ENCODE data around the gene TBC1D17. TPM values are rescaled to one million over a fixed set of nuclear protein-coding genes. Genes with fewer than 3 reads are reported as not detected.

The TBC1D17 gene
- total and polyA plus RNA-seq, 8 donors, result 10.5 to 77.1 (median 35.3) TPM

GRCh38 chr19:49860336-49861102 is 17.0 kb upstream of the TBC1D17 start:
- no peak for TF ChIP-seq CTCF (IDR thresholded peaks at IDR 0.05)
- TF ChIP-seq POLR2A (IDR thresholded peaks at IDR 0.05), result no peak
- no peak for TF ChIP-seq EP300 (IDR thresholded peaks at IDR 0.05)
- TF ChIP-seq POLR2AphosphoS5 (IDR thresholded peaks at IDR 0.05), result no peak
- Histone ChIP-seq H3K9me3 (no peaks in the 10 kb centered on the region), H3K27ac (peak overlapping the region; percentile 53 to 78 (median 75)), H3K36me3 (peaks cover 79 to 96% (median 93%) of the 10 kb centered on the region in 4 donors), H3K4me1 (peaks cover 26 to 40% (median 33%) of the 10 kb centered on the region in 4 donors), H3K4me3 (peak overlapping the region in 1 of 4 donors; percentile 28), H3K27me3 (no peaks in the 10 kb centered on the region)
- intact Hi-C loops (cut with DNase I; ENCODE audit: low total_unique reads), result no loop called here
- peak in 1 of 2 donors; percentile 25 for DNase-seq
- WGBS, 5 donors, result 62 to 77% (median 64%) methylated on average over 10 to 17 of the region's 17 CpGs

- H3K36me3 ChIP-seq, result peaks cover 73 to 90% (median 88%) of the 10 kb centered on the region in 4 donors
- DNase-seq, result peak; percentile 78 to 87
Observed at GRCh38 chr19:49861107-49861506, 16.4 kb upstream of the TBC1D17 start.

GRCh38 chr19:49861541-49862378 is 15.7 kb upstream of the TBC1D17 start:
- peak overlapping the region in 1 of 4 donors; percentile 28 for H3K4me3 ChIP-seq
- WGBS, 5 donors, result 47 to 78% (median 70%) methylated on average over 40 to 60 of the region's 60 CpGs
- peak overlapping the region; percentile 53 to 78 (median 75) for H3K27ac ChIP-seq
- H3K27me3 ChIP-seq, result no peaks in the 10 kb centered on the region
- no peak for TF ChIP-seq CTCF (IDR thresholded peaks at IDR 0.05)
- peak in 2 of 3 donors; percentile 10 to 30 for TF ChIP-seq POLR2AphosphoS5 (IDR thresholded peaks at IDR 0.05)
- TF ChIP-seq EP300 (IDR thresholded peaks at IDR 0.05), result no peak
- no peak for TF ChIP-seq POLR2A (IDR thresholded peaks at IDR 0.05)
- DNase-seq, result peak; percentile 67 to 78
- peaks cover 66 to 83% (median 81%) of the 10 kb centered on the region in 4 donors for H3K36me3 ChIP-seq
- no peaks in the 10 kb centered on the region for H3K9me3 ChIP-seq
- H3K4me1 ChIP-seq, result peaks cover 39 to 53% (median 45%) of the 10 kb centered on the region in 4 donors
- intact Hi-C loops (cut with DNase I; ENCODE audit: low total_unique reads), result no loop called here

More at GRCh38 chr19:49861107-49861506, 16.4 kb upstream of the TBC1D17 start:
- no peaks in the 10 kb centered on the region for H3K27me3 ChIP-seq
- peak overlapping the region in 1 of 4 donors; percentile 28 for H3K4me3 ChIP-seq
- peaks cover 32 to 46% (median 39%) of the 10 kb centered on the region in 4 donors for H3K4me1 ChIP-seq
- WGBS, 5 donors, result 14 to 31% (median 20%) methylated on average over 5 to 13 of the region's 13 CpGs
- TF ChIP-seq POLR2AphosphoS5 (IDR thresholded peaks at IDR 0.05) (peak in 1 of 3 donors; percentile 6), EP300 (IDR thresholded peaks at IDR 0.05) (no peak)
- no peaks in the 10 kb centered on the region for H3K9me3 ChIP-seq
- peak overlapping the region; percentile 53 to 78 (median 75) for H3K27ac ChIP-seq
- intact Hi-C loops (cut with DNase I; ENCODE audit: low total_unique reads), result no loop called here

- Histone ChIP-seq H3K4me3 (no peak overlapping the region), H3K27me3 (no peaks in the 10 kb centered on the region), H3K4me1 (peaks cover 39 to 55% (median 48%) of the 10 kb centered on the region in 4 donors), H3K27ac (peak overlapping the region in 3 of 5 donors; percentile 53 to 78 (median 75)), H3K36me3 (peaks cover 59 to 75% (median 72%) of the 10 kb centered on the region in 4 donors), H3K9me3 (no peaks in the 10 kb centered on the region)
- intact Hi-C loops (cut with DNase I; ENCODE audit: low total_unique reads), result no loop called here
- TF ChIP-seq POLR2AphosphoS5 (IDR thresholded peaks at IDR 0.05), result no peak
- TF ChIP-seq EP300 (IDR thresholded peaks at IDR 0.05), result no peak
- TF ChIP-seq CTCF (IDR thresholded peaks at IDR 0.05), result no peak
- peak in 1 of 2 donors; percentile 43 for DNase-seq
- 77 to 85% (median 83%) methylated on average over 46 to 49 of the region's 49 CpGs for WGBS, 5 donors
Observed at GRCh38 chr19:49862391-49863253, 14.9 kb upstream of the TBC1D17 start.

All from stomach (tissue), 9 donors.